ENCODE data around the gene CD99. TPM values are rescaled to one million over a fixed set of nuclear protein-coding genes. Genes with fewer than 3 reads are reported as not detected.

Gene CD99
- total RNA-seq, 1 donor = 455 TPM

GRCh38 chrX:2658585-2659292 lies 32.4 kb upstream of the CD99 start:
- H3K36me3 ChIP-seq (ENCODE audit: insufficient read depth, low read length) = no peaks in the 10 kb centered on the region

GRCh38 chrX:2662586-2662985 lies 28.5 kb upstream of the CD99 start:
- no peak for DNase-seq (ENCODE audit: insufficient read length, low spot score, missing footprints)
- H3K4me1 ChIP-seq (ENCODE audit: insufficient read depth, low read length) = peaks cover 9% of the 10 kb centered on the region
- H3K9me3 ChIP-seq (ENCODE audit: low read depth, low read length) = no peaks in the 10 kb centered on the region
- H3K4me2 ChIP-seq (ENCODE audit: insufficient read depth, low read length) = no peak overlapping the region
- H2AFZ ChIP-seq (ENCODE audit: low read length) = no peak overlapping the region
- H3K79me2 ChIP-seq (ENCODE audit: insufficient read depth, low read length) = no peaks in the 10 kb centered on the region
- no peak overlapping the region for H3K4me3 ChIP-seq (ENCODE audit: insufficient read depth, low read length)
- H3K27ac ChIP-seq (ENCODE audit: low read depth, low read length) = no peak overlapping the region
- TF ChIP-seq CTCF (IDR thresholded peaks at IDR 0.05; ENCODE audit: extremely low read depth, low read depth, low read length) = no peak
- no peaks in the 10 kb centered on the region for H4K20me1 ChIP-seq (ENCODE audit: insufficient read depth, low read length)
- no peaks in the 10 kb centered on the region for H3K36me3 ChIP-seq (ENCODE audit: insufficient read depth, low read length)
- H3K27me3 ChIP-seq (ENCODE audit: insufficient read depth, low read length) = no peaks in the 10 kb centered on the region

More at GRCh38 chrX:2658585-2659292, 32.4 kb upstream of the CD99 start:
- H2AFZ ChIP-seq (ENCODE audit: low read length) = no peak overlapping the region
- H3K27me3 ChIP-seq (ENCODE audit: insufficient read depth, low read length) = no peaks in the 10 kb centered on the region
- no peak overlapping the region for H3K4me2 ChIP-seq (ENCODE audit: insufficient read depth, low read length)
- DNase-seq (ENCODE audit: insufficient read length, low spot score, missing footprints) = no peak
- H3K9me3 ChIP-seq (ENCODE audit: low read depth, low read length) = no peaks in the 10 kb centered on the region
- H3K4me1 ChIP-seq (ENCODE audit: insufficient read depth, low read length) = peaks cover under 1% of the 10 kb centered on the region
- no peak overlapping the region for H3K27ac ChIP-seq (ENCODE audit: low read depth, low read length)
- no peaks in the 10 kb centered on the region for H3K79me2 ChIP-seq (ENCODE audit: insufficient read depth, low read length)
- no peaks in the 10 kb centered on the region for H4K20me1 ChIP-seq (ENCODE audit: insufficient read depth, low read length)
- TF ChIP-seq CTCF (IDR thresholded peaks at IDR 0.05; ENCODE audit: extremely low read depth, low read depth, low read length) = no peak
- H3K4me3 ChIP-seq (ENCODE audit: insufficient read depth, low read length) = no peak overlapping the region

- peak; percentile 83 for DNase-seq (ENCODE audit: insufficient read length, low spot score, missing footprints)
- no peaks in the 10 kb centered on the region for H4K20me1 ChIP-seq (ENCODE audit: insufficient read depth, low read length)
These were observed 26.6 kb upstream of the CD99 start for GRCh38 chrX:2664502-2664901.

More at GRCh38 chrX:2664502-2664901, 26.6 kb upstream of the CD99 start:
- Histone ChIP-seq H3K36me3 (ENCODE audit: insufficient read depth, low read length) (no peaks in the 10 kb centered on the region), H3K79me2 (ENCODE audit: insufficient read depth, low read length) (no peaks in the 10 kb centered on the region), H3K4me1 (ENCODE audit: insufficient read depth, low read length) (peaks cover 9% of the 10 kb centered on the region), H3K4me3 (ENCODE audit: insufficient read depth, low read length) (no peak overlapping the region), H2AFZ (ENCODE audit: low read length) (no peak overlapping the region), H3K9me3 (ENCODE audit: low read depth, low read length) (no peaks in the 10 kb centered on the region), H3K27me3 (ENCODE audit: insufficient read depth, low read length) (no peaks in the 10 kb centered on the region), H3K4me2 (ENCODE audit: insufficient read depth, low read length) (peak overlapping the region; percentile 35), H3K27ac (ENCODE audit: low read depth, low read length) (peak overlapping the region; percentile 42)
- TF ChIP-seq CTCF (IDR thresholded peaks at IDR 0.05; ENCODE audit: extremely low read depth, low read depth, low read length) = no peak

Data from osteoblast (primary cell).